ENCODE data around the gene ICAM1. TPM values are rescaled to one million over a fixed set of nuclear protein-coding genes. Genes with fewer than 3 reads are reported as not detected.

The ICAM1 gene
- total RNA-seq (10 to 100 TPM; 11.0 to 33.1 (median 13.5) TPM), polyA plus RNA-seq (10 to 100 TPM in 2 of 3 donors, 1 to 10 TPM in 1; 5.4 to 27.0 (median 15.7) TPM)

GRCh38 chr19:10270616-10271394 lies at the start of gene ICAM1:
Gene ICAM1 (plus strand): TSS chr19:10271120. CDS start chr19:10271160, 40 bp downstream.
- H3K4me1 ChIP-seq = peaks cover 0 to 20% (median 19%) of the 10 kb centered on the region in 4 donors
- DNase-seq = peak; percentile 93
- H3K36me3 ChIP-seq = no peaks in the 10 kb centered on the region
- no peaks in the 10 kb centered on the region for H3K9me3 ChIP-seq
- peak within 1 kb of the TSS; percentile 66 to 80 (median 70) for H3K27ac ChIP-seq
- intact Hi-C loops (cut with DNase I) = no loop called here
- 1 to 3% methylated on average over 51 of the region's 51 CpGs for WGBS, 2 donors
- H3K4me3 ChIP-seq = peak within 1 kb of the TSS; percentile 15 to 46 (median 42)
- peaks cover 14 to 30% (median 22%) of the 10 kb centered on the region in 3 donors for H3K27me3 ChIP-seq
- TF ChIP-seq EP300 (IDR thresholded peaks at IDR 0.05) = peak in 2 of 4 donors; percentile 52 to 67
- peak; percentile 66 to 90 (median 74) for TF ChIP-seq POLR2AphosphoS5 (IDR thresholded peaks at IDR 0.05)
- no peak for TF ChIP-seq CTCF (IDR thresholded peaks at IDR 0.05)
- peak in 1 of 2 donors; percentile 24 for TF ChIP-seq POLR2A (IDR thresholded peaks at IDR 0.05)

GRCh38 chr19:10222201-10222890 lies 48.6 kb upstream of the ICAM1 start:
- intact Hi-C loops (cut with DNase I) = no loop called here
- peaks cover 0 to 14% (median 6%) of the 10 kb centered on the region in 4 donors for H3K4me1 ChIP-seq
- no peak for DNase-seq
- H3K9me3 ChIP-seq = no peaks in the 10 kb centered on the region
- H3K36me3 ChIP-seq = peaks cover 0 to 21% (median 4%) of the 10 kb centered on the region in 4 donors
- H3K27me3 ChIP-seq = no peaks in the 10 kb centered on the region
- WGBS, 2 donors = 68 to 86% methylated on average over 14 of the region's 14 CpGs
- TF ChIP-seq POLR2AphosphoS5 (IDR thresholded peaks at IDR 0.05) (no peak), CTCF (IDR thresholded peaks at IDR 0.05) (no peak), POLR2A (IDR thresholded peaks at IDR 0.05) (no peak), EP300 (IDR thresholded peaks at IDR 0.05) (no peak)
- no peak overlapping the region for H3K4me3 ChIP-seq
- H3K27ac ChIP-seq = no peak overlapping the region

GRCh38 chr19:10223488-10224213 lies 47.3 kb upstream of the ICAM1 start:
- H3K36me3 ChIP-seq = peaks cover 0 to 21% (median 4%) of the 10 kb centered on the region in 4 donors
- no peak overlapping the region for H3K27ac ChIP-seq
- no peak overlapping the region for H3K4me3 ChIP-seq
- peaks cover 0 to 17% (median 7%) of the 10 kb centered on the region in 4 donors for H3K4me1 ChIP-seq
- H3K27me3 ChIP-seq = no peaks in the 10 kb centered on the region
- WGBS, 2 donors = 94 to 95% methylated on average over 28 of the region's 28 CpGs
- TF ChIP-seq CTCF (IDR thresholded peaks at IDR 0.05) = no peak
- no peak for TF ChIP-seq EP300 (IDR thresholded peaks at IDR 0.05)
- no peak for TF ChIP-seq POLR2A (IDR thresholded peaks at IDR 0.05)
- no peak for TF ChIP-seq POLR2AphosphoS5 (IDR thresholded peaks at IDR 0.05)
- intact Hi-C loops (cut with DNase I) = no loop called here
- H3K9me3 ChIP-seq = no peaks in the 10 kb centered on the region
- no peak for DNase-seq

- Histone ChIP-seq H3K27me3 (no peaks in the 10 kb centered on the region), H3K36me3 (peaks cover 0 to 21% (median 4%) of the 10 kb centered on the region in 4 donors), H3K27ac (peak overlapping the region in 1 of 4 donors; percentile 74), H3K4me3 (no peak overlapping the region), H3K4me1 (peaks cover 0 to 18% (median 7%) of the 10 kb centered on the region in 4 donors), H3K9me3 (no peaks in the 10 kb centered on the region)
- TF ChIP-seq CTCF (IDR thresholded peaks at IDR 0.05) (no peak), POLR2AphosphoS5 (IDR thresholded peaks at IDR 0.05) (no peak), POLR2A (IDR thresholded peaks at IDR 0.05) (no peak), EP300 (IDR thresholded peaks at IDR 0.05) (no peak)
- 96% methylated on average over 23 of the region's 23 CpGs for WGBS, 2 donors
- intact Hi-C loops (cut with DNase I) = no loop called here
- no peak for DNase-seq
These were observed 46.6 kb upstream of the ICAM1 start for GRCh38 chr19:10224337-10224736.
